H9 (cell line): Measurements from ENCODE around the gene OBSL1. TPM values are rescaled to one million over a fixed set of nuclear protein-coding genes. Genes with fewer than 3 reads are reported as not detected.

Experiments
- DNase-seq: peaks from one replicate; pipeline ENCODE4 v3.0.0-alpha.2; 2017
- H2AFZ ChIP-seq: one replicate; pipeline ENCODE4 v1.6.1; 2013; ENCODE audit warnings: mild to moderate bottlenecking, low read length, control low read depth, moderate library complexity
- H2AK5ac ChIP-seq: 2 replicates; pipeline ENCODE4 v1.6.1; 2013; ENCODE audit warnings: low read length, control low read depth, mixed read lengths; ENCODE audit not compliant: insufficient read length
- H2BK120ac ChIP-seq: one replicate; pipeline ENCODE4 v1.6.1; 2013; ENCODE audit warnings: low read depth, mild to moderate bottlenecking, low read length, control low read depth, inconsistent platforms; ENCODE audit not compliant: poor library complexity, severe bottlenecking
- H2BK12ac ChIP-seq: 2 replicates; pipeline ENCODE4 v1.6.1; 2013; ENCODE audit warnings: low read length, control low read depth, mixed read lengths, low read depth; ENCODE audit not compliant: insufficient read length
- H2BK15ac ChIP-seq: 2 replicates; pipeline ENCODE4 v1.6.1; 2013; ENCODE audit warnings: low read depth, low read length, control low read depth
- H2BK20ac ChIP-seq: one replicate; pipeline ENCODE4 v1.6.1; 2013; ENCODE audit warnings: low read depth, mild to moderate bottlenecking, low read length, control low read depth, inconsistent platforms; ENCODE audit not compliant: poor library complexity, severe bottlenecking
- H2BK5ac ChIP-seq: 2 replicates; pipeline ENCODE4 v1.6.1; 2013; ENCODE audit warnings: low read length, control low read depth, mixed read lengths; ENCODE audit not compliant: insufficient read length
- H3K14ac ChIP-seq: 2 replicates; pipeline ENCODE4 v1.6.1; 2013; ENCODE audit warnings: low read length, control low read depth; ENCODE audit not compliant: insufficient read depth
- H3K18ac ChIP-seq: 2 replicates; pipeline ENCODE4 v1.6.1; 2013; ENCODE audit warnings: low read depth, mild to moderate bottlenecking, mixed read lengths, low read length, control low read depth; ENCODE audit not compliant: insufficient read length
- H3K23ac ChIP-seq: 2 replicates; pipeline ENCODE4 v1.6.1; 2013; ENCODE audit warnings: low read length, control low read depth, mixed read lengths, low read depth; ENCODE audit not compliant: insufficient read length
- H3K23me2 ChIP-seq: 2 replicates; pipeline ENCODE4 v1.6.1; 2013; ENCODE audit warnings: low read depth, mild to moderate bottlenecking, mixed read lengths, low read length, control low read depth; ENCODE audit not compliant: insufficient read length, poor library complexity, severe bottlenecking
- H3K27ac ChIP-seq: 2 replicates; pipeline ENCODE4 v1.5.1; 2013; ENCODE audit warnings: low read length, control low read depth, mixed read lengths, low read depth; ENCODE audit not compliant: insufficient read length
- H3K27me3 ChIP-seq: 2 replicates; pipeline ENCODE4 v1.6.1; 2013; ENCODE audit warnings: low read length, control low read depth, inconsistent platforms; ENCODE audit not compliant: insufficient read depth
- H3K4ac ChIP-seq: 2 replicates; pipeline ENCODE4 v1.6.1; 2013; ENCODE audit warnings: low read depth, mild to moderate bottlenecking, control low read depth, inconsistent platforms, low read length, moderate library complexity
- H3K4me1 ChIP-seq: 2 replicates; pipeline ENCODE4 v1.6.1; 2013; ENCODE audit warnings: low read length, control low read depth, inconsistent platforms; ENCODE audit not compliant: insufficient read depth
- H3K4me2 ChIP-seq: 2 replicates; pipeline ENCODE4 v1.6.1; 2013; ENCODE audit warnings: low read length, control low read depth, mixed read lengths; ENCODE audit not compliant: insufficient read length, insufficient read depth
- H3K56ac ChIP-seq: 2 replicates; pipeline ENCODE4 v1.6.1; 2013; ENCODE audit warnings: low read depth, mild to moderate bottlenecking, mixed read lengths, low read length, control low read depth; ENCODE audit not compliant: insufficient read length
- H3K79me1 ChIP-seq: 2 replicates; pipeline ENCODE4 v1.6.1; 2013; ENCODE audit warnings: low read depth, mild to moderate bottlenecking, moderate library complexity, low read length, control low read depth, inconsistent platforms; ENCODE audit not compliant: insufficient read depth, poor library complexity, severe bottlenecking
- H3K79me2 ChIP-seq: 2 replicates; pipeline ENCODE4 v1.6.1; 2013; ENCODE audit warnings: low read length, control low read depth, inconsistent platforms; ENCODE audit not compliant: insufficient read depth
- H3K9ac ChIP-seq: 2 replicates; pipeline ENCODE4 v1.6.1; 2013; ENCODE audit warnings: low read length, control low read depth, mixed read lengths; ENCODE audit not compliant: insufficient read length; ENCODE audit errors: extremely low read depth
- H3K9me3 ChIP-seq: one replicate; pipeline ENCODE4 v1.6.1; 2013; ENCODE audit warnings: low read depth, low read length, inconsistent platforms; ENCODE audit not compliant: control insufficient read depth
- H3T11ph ChIP-seq: one replicate; pipeline ENCODE4 v1.6.1; 2013; ENCODE audit warnings: mild to moderate bottlenecking, low read length, control low read depth, inconsistent platforms
- H4K20me1 ChIP-seq: one replicate; pipeline ENCODE4 v1.6.1; 2013; ENCODE audit not compliant: control insufficient read depth, insufficient read length, insufficient read depth
- H4K5ac ChIP-seq: 2 replicates; pipeline ENCODE4 v1.6.1; 2013; ENCODE audit warnings: low read depth, mild to moderate bottlenecking, mixed read lengths, low read length, control low read depth; ENCODE audit not compliant: insufficient read length
- H4K8ac ChIP-seq: replicated peaks from 2 replicates; pipeline ENCODE4 v1.6.1; 2013; ENCODE audit warnings: low read length, control low read depth, mixed read lengths, low read depth; ENCODE audit not compliant: insufficient read length
- H4K91ac ChIP-seq: 2 replicates; pipeline ENCODE4 v1.6.1; 2013; ENCODE audit warnings: low read depth, mild to moderate bottlenecking, moderate library complexity, mixed read lengths, low read length, control low read depth; ENCODE audit not compliant: insufficient read length
- H3K27ac Mint-ChIP-seq, 3 experiments: 2 replicates in 2 of 3; 3 replicates in 1 of 3; pipeline ENCODE4 v1.8.0; 2020 to 2021; ENCODE audit warnings: mixed read lengths in 3 of 3, mild to moderate bottlenecking in 1 of 3, moderate library complexity in 1 of 3
- H3K27me3 Mint-ChIP-seq: 2 replicates; pipeline ENCODE4 v1.8.0; 2021; ENCODE audit warnings: low read depth, mild to moderate bottlenecking, moderate library complexity, mixed read lengths
- H3K36me3 Mint-ChIP-seq, 3 experiments: 2 replicates in 2 of 3; 3 replicates in 1 of 3; pipeline ENCODE4 v1.8.0; 2020 to 2021; ENCODE audit warnings: low read depth in 3 of 3, mixed read lengths in 3 of 3; ENCODE audit not compliant: insufficient read depth in 1 of 3
- H3K4me1 Mint-ChIP-seq, 2 experiments: 2 replicates each; pipeline ENCODE4 v1.8.0; 2020; ENCODE audit warnings: mixed read lengths in 2 of 2
- H3K4me3 Mint-ChIP-seq, 2 experiments: 2 replicates in 1 of 2; 3 replicates in 1 of 2; pipeline ENCODE4 v1.8.0; 2020 to 2021; ENCODE audit warnings: mild to moderate bottlenecking in 2 of 2, mixed read lengths in 2 of 2, moderate library complexity in 1 of 2
- H3K9me3 Mint-ChIP-seq, 2 experiments: 2 replicates in 1 of 2; 3 replicates in 1 of 2; pipeline ENCODE4 v1.8.0; 2020; ENCODE audit warnings: mild to moderate bottlenecking in 2 of 2, mixed read lengths in 2 of 2, moderate library complexity in 1 of 2
- WGBS: extraction: QIAGEN DNeasy Blood & Tissue Kit; methylation state at CpG from one replicate; pipeline ENCODE4 v1.1.7; 2013; ENCODE audit warnings: missing lambda C conversion rate, low lambda C conversion rate, mixed read lengths; ENCODE audit not compliant: insufficient read length; ENCODE audit errors: extremely low coverage; 5-methylcytosine and 5-hydroxymethylcytosine counted together
- total RNA-seq: library from RNA; stranded (reverse); gene quantifications from 2 replicates; pipeline ENCODE4 v1.2.1, GENCODE V29; 2021
- TF ChIP-seq, protein P1 (sequence below): fragments of 200-600 bp; sonication (generic); conservative IDR thresholded peaks from 3 replicates; pipeline ENCODE4 v1.8.0; 2021; ENCODE audit warnings: antibody characterized with exemption, mild to moderate bottlenecking

Gene OBSL1
- total RNA-seq, 1 experiment from 2014 or later, result 140 TPM

DNA sequence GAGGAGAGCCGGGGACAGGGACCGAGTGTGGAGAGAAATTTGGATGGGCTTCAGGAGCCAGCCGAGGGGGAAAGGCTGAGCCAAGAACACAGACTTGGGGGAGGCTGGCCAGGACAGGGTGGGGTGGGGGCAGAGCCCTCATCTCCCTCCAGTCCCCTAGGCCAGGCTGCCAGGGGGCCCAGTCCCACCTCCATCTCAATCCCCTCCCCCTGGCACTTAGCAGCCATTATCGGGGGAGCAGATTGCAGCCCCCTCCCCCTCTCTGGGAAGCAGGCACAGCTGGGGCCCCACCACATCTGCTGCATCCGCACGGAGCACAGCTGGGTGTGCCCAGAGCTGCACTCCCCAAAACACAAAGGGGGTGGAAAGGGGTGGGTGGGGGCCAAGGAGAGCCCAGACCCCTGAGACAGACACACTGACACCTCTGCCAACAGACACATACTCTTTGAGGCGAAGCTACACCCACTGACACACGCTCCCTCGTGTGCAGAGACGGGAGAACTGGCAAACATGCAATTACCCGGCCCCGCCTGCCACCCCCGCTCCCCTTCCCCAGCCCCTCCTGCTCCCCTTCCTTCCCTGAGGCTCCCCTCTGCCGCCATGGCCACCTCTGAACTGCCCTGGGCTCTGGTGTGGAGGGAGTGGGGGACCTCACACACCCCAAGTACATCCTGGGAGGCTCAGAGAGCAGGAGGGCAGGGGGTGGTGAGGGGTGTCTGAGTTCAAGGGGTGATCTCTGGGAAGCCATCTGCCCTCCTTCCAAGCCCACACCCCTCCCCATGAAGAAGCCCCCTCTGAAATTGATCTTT, 62.2 kb downstream of the OBSL1 start:
- H3K56ac ChIP-seq, result no peak overlapping the region
- Mint-ChIP-seq H3K27me3 (peaks cover 43% of the 10 kb centered on the region), H3K36me3 (peaks cover 9 to 13% (median 9%) of the 10 kb centered on the region in 3 experiments; a peak in 5 of 7 replicates), H3K4me3 (peak overlapping the region; percentile 59 to 81), H3K27ac (peak overlapping the region in 1 of 3 experiments; percentile 87; a peak in 1 of 7 replicates), H3K9me3 (no peaks in the 10 kb centered on the region; a peak in 2 of 5 replicates), H3K4me1 (peaks cover 63 to 76% of the 10 kb centered on the region in 2 experiments)
- no peaks in the 10 kb centered on the region for H3K9me3 ChIP-seq
- no peak for DNase-seq
- H3K27me3 ChIP-seq, result peaks cover 9% of the 10 kb centered on the region; the same call in 1 of the 2 replicates
- no peak overlapping the region for H3K23ac ChIP-seq
- no peak overlapping the region for H2BK120ac ChIP-seq
- H3K79me2 ChIP-seq, result no peaks in the 10 kb centered on the region
- WGBS, result no CpG with 5 or more reads among the region's 14 CpGs
- no peak overlapping the region for H2BK5ac ChIP-seq
- no peak overlapping the region for H4K5ac ChIP-seq
- no peak overlapping the region for H2BK15ac ChIP-seq
- no peak overlapping the region for H3T11ph ChIP-seq
- no peak overlapping the region for H3K9ac ChIP-seq
- no peak overlapping the region for H3K14ac ChIP-seq
- no peak overlapping the region for H2BK20ac ChIP-seq
- no peaks in the 10 kb centered on the region for H3K79me1 ChIP-seq
- peaks cover 4% of the 10 kb centered on the region for H3K23me2 ChIP-seq
- no peak overlapping the region for H3K27ac ChIP-seq
- H2BK12ac ChIP-seq, result no peak overlapping the region
- no peaks in the 10 kb centered on the region for H4K20me1 ChIP-seq
- TF ChIP-seq, protein P1, sequence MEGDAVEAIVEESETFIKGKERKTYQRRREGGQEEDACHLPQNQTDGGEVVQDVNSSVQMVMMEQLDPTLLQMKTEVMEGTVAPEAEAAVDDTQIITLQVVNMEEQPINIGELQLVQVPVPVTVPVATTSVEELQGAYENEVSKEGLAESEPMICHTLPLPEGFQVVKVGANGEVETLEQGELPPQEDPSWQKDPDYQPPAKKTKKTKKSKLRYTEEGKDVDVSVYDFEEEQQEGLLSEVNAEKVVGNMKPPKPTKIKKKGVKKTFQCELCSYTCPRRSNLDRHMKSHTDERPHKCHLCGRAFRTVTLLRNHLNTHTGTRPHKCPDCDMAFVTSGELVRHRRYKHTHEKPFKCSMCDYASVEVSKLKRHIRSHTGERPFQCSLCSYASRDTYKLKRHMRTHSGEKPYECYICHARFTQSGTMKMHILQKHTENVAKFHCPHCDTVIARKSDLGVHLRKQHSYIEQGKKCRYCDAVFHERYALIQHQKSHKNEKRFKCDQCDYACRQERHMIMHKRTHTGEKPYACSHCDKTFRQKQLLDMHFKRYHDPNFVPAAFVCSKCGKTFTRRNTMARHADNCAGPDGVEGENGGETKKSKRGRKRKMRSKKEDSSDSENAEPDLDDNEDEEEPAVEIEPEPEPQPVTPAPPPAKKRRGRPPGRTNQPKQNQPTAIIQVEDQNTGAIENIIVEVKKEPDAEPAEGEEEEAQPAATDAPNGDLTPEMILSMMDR, result no peak
- peaks cover 17% of the 10 kb centered on the region; the same call in 1 of the 2 replicates for H3K4me1 ChIP-seq
- H2AK5ac ChIP-seq, result no peak overlapping the region
- H3K18ac ChIP-seq, result no peak overlapping the region
- H4K8ac ChIP-seq, result no peak overlapping the region
- H3K4ac ChIP-seq, result no peak overlapping the region
- H2AFZ ChIP-seq, result no peak overlapping the region
- peak overlapping the region; percentile 61 for H3K4me2 ChIP-seq
- no peak overlapping the region for H4K91ac ChIP-seq
